ENCODE measurements around the gene SH3TC1.

DNA sequence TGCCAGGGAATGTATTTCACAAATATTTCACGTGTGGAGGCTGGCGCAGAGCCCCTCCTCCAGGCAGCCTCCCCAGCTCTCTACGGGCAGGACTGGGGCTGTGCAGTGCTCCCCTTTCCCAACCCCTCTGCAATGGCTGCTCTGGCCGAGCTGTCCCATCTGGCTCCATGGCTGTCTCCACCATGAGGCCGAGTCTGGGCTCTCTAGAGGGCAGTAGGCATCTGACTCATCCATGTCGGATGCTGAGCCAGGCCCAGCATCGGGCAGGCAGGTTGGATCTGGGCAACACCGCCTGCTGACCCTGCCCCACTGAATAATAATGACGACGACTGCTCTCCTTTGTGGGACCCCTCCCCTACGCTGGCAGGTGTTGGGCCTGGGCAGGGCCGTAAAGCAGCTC lies 11.0 kb upstream of the SH3TC1 start:
- TF ChIP-seq RCOR1 (IDR thresholded peaks at IDR 0.05; ENCODE audit: low read depth, low read length) (no peak), TP53 (CRISPR knock-in tag; IDR thresholded peaks at IDR 0.05) (no peak)
- TF ChIP-seq, protein P1, sequence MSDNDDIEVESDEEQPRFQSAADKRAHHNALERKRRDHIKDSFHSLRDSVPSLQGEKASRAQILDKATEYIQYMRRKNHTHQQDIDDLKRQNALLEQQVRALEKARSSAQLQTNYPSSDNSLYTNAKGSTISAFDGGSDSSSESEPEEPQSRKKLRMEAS (IDR thresholded peaks at IDR 0.05) = no peak
